ENCODE results near the gene GGT6. TPM values are rescaled to one million over a fixed set of nuclear protein-coding genes. Genes with fewer than 3 reads are reported as not detected.

The GGT6 gene
- polyA plus RNA-seq, 1 donor (not counting 4 experiments of a cell fraction or from before 2014, with no cell fraction given) = 0.93 TPM

- H3K4me1 ChIP-seq (ENCODE audit: control insufficient read depth, extremely low read depth, insufficient read depth, low read length) = no peaks in the 10 kb centered on the region
- H2AFZ ChIP-seq (ENCODE audit: control insufficient read depth, low read length) = no peak overlapping the region
- dilution Hi-C loops (cut with MboI; ENCODE audit: extremely low pct_ligation_motif_present, low sequenced_read_pairs) = no loop called here
- no peaks in the 10 kb centered on the region for H3K9me3 ChIP-seq (ENCODE audit: control insufficient read depth, low read depth, low read length)
- FAIRE-seq = no peak
- H4K20me1 ChIP-seq (ENCODE audit: control insufficient read depth, extremely low read depth, insufficient read depth, low read length) = no peaks in the 10 kb centered on the region
- TF ChIP-seq CTCF (optimal IDR thresholded peaks at IDR 0.05 in 1 of 3, IDR thresholded peaks at IDR 0.05 in 1 of 3, conservative IDR thresholded peaks at IDR 0.05 in 1 of 3; ENCODE audit: extremely low read depth in 1 of 3, insufficient read depth in 2 of 3, low read length in 3 of 3) (no peak), EZH2 (IDR thresholded peaks at IDR 0.05; ENCODE audit: low read length) (no peak)
- H3K9me1 ChIP-seq (ENCODE audit: control insufficient read depth, extremely low read depth, insufficient read depth, low read length) = no peaks in the 10 kb centered on the region
- peaks cover 32% of the 10 kb centered on the region for H3K27me3 ChIP-seq (ENCODE audit: control insufficient read depth, extremely low read depth, insufficient read depth, low read length)
- no peak overlapping the region for H3K4me2 ChIP-seq (ENCODE audit: control insufficient read depth, extremely low read depth, insufficient read depth, low read depth, low read length)
- no peak overlapping the region for H3K27ac ChIP-seq (ENCODE audit: control insufficient read depth, insufficient read depth, low read length)
- H3K79me2 ChIP-seq (ENCODE audit: control insufficient read depth, insufficient read depth, low read length) = no peaks in the 10 kb centered on the region
- no peaks in the 10 kb centered on the region for H3K36me3 ChIP-seq (ENCODE audit: control insufficient read depth in 2 of 2, extremely low read depth in 1 of 2, insufficient read depth in 2 of 2, low read length in 2 of 2)
- H3K4me3 ChIP-seq (ENCODE audit: control insufficient read depth in 2 of 3, extremely low read depth in 1 of 3, insufficient read depth in 2 of 3, low read depth in 1 of 3, low read length in 3 of 3) = no peak overlapping the region
- no peak for DNase-seq (ENCODE audit: low read depth, low spot score)
- no peak overlapping the region for H3K9ac ChIP-seq (ENCODE audit: control insufficient read depth, extremely low read depth, insufficient read depth, low read length)
Observed at GRCh38 chr17:4594931-4595684, 34.7 kb upstream of the GGT6 start.

- TF ChIP-seq CTCF (optimal IDR thresholded peaks at IDR 0.05 in 1 of 3, IDR thresholded peaks at IDR 0.05 in 1 of 3, conservative IDR thresholded peaks at IDR 0.05 in 1 of 3; ENCODE audit: extremely low read depth in 1 of 3, insufficient read depth in 2 of 3, low read length in 3 of 3) (no peak), EZH2 (IDR thresholded peaks at IDR 0.05; ENCODE audit: low read length) (no peak)
- Histone ChIP-seq H3K9ac (ENCODE audit: control insufficient read depth, extremely low read depth, insufficient read depth, low read length) (no peak overlapping the region), H2AFZ (ENCODE audit: control insufficient read depth, low read length) (no peak overlapping the region), H3K36me3 (ENCODE audit: control insufficient read depth in 2 of 2, extremely low read depth in 1 of 2, insufficient read depth in 2 of 2, low read length in 2 of 2) (no peaks in the 10 kb centered on the region), H3K9me1 (ENCODE audit: control insufficient read depth, extremely low read depth, insufficient read depth, low read length) (no peaks in the 10 kb centered on the region), H3K9me3 (ENCODE audit: control insufficient read depth, low read depth, low read length) (no peaks in the 10 kb centered on the region), H3K27ac (ENCODE audit: control insufficient read depth, insufficient read depth, low read length) (no peak overlapping the region), H4K20me1 (ENCODE audit: control insufficient read depth, extremely low read depth, insufficient read depth, low read length) (no peaks in the 10 kb centered on the region), H3K4me2 (ENCODE audit: control insufficient read depth, extremely low read depth, insufficient read depth, low read depth, low read length) (no peak overlapping the region), H3K79me2 (ENCODE audit: control insufficient read depth, insufficient read depth, low read length) (no peaks in the 10 kb centered on the region), H3K27me3 (ENCODE audit: control insufficient read depth, extremely low read depth, insufficient read depth, low read length) (peaks cover 28% of the 10 kb centered on the region), H3K4me3 (ENCODE audit: control insufficient read depth in 2 of 3, extremely low read depth in 1 of 3, insufficient read depth in 2 of 3, low read depth in 1 of 3, low read length in 3 of 3) (no peak overlapping the region), H3K4me1 (ENCODE audit: control insufficient read depth, extremely low read depth, insufficient read depth, low read length) (no peaks in the 10 kb centered on the region)
- no peak for DNase-seq (ENCODE audit: low read depth, low spot score)
- dilution Hi-C loops (cut with MboI; ENCODE audit: extremely low pct_ligation_motif_present, low sequenced_read_pairs) = no loop called here
- no peak for FAIRE-seq
Observed at GRCh38 chr17:4594406-4594805, 34.0 kb upstream of the GGT6 start.

Measured in keratinocyte (primary cell).